HFF-Myc (cell line): ENCODE results near the gene DNAJC10.
"Not testable (repeated sequence)": the region's sequence is repeated elsewhere in the genome, so short reads cannot be mapped to it uniquely, and the experiment has no call there.

Experiments
- DNase-seq: peaks from one replicate; pipeline ENCODE4 v3.0.0-alpha.2; 2011; ENCODE audit warnings: low read depth; ENCODE audit errors: extremely low read depth
- H3K4me3 ChIP-seq: replicated peaks from 2 replicates; pipeline ENCODE4 v1.5.1; 2011; ENCODE audit warnings: low read depth, mild to moderate bottlenecking, control low read depth, low read length
- CTCF ChIP-seq: IDR thresholded peaks from 2 replicates; pipeline ENCODE4 v1.5.1; 2012; ENCODE audit warnings: mild to moderate bottlenecking, low read depth, low read length, control low read depth; ENCODE audit errors: missing control alignments

Gene DNAJC10

DNA sequence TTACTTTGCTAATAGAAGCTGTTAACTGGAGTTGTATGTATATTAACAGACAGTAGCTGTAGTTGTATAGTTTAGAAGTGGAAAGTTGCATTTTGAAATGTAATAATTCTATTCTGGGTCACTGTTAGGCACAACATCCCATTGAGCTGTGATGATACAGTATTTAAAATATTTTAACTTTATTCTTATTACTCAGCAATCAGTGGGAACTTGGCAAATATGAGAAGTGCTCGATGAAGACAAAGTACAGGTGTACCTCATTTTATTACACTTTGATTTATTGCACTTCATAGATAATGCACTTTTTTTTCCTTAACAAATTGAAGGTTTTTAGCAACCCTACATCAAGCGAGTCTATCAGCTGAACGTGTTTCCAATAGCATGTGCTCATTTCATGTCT lies 8.6 kb downstream of the DNAJC10 start:
- TF ChIP-seq CTCF, result no peak
- DNase-seq, result no peak
- H3K4me3 ChIP-seq, result no peak overlapping the region

DNA sequence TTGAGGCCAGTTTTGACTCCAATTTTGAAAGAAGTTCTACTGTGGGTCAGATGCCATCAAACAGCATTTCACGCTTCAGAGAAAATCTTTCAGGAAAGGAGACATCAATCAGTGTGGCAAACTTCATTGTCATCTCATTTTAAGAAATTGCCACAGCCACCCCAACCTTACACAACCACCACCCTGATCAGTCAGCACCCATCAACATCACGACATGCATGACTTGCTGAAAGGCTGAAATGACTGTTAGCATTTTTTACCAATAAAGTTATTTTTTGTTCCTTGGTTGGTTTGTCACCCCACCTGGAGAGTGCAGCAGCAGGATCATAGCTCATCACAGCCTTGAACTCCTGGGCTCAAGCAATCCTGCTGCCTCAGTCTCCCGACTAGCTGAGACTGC lies 10.4 kb downstream of the DNAJC10 start:
- TF ChIP-seq CTCF, result no peak
- DNase-seq, result no peak
- H3K4me3 ChIP-seq, result no peak overlapping the region

DNA sequence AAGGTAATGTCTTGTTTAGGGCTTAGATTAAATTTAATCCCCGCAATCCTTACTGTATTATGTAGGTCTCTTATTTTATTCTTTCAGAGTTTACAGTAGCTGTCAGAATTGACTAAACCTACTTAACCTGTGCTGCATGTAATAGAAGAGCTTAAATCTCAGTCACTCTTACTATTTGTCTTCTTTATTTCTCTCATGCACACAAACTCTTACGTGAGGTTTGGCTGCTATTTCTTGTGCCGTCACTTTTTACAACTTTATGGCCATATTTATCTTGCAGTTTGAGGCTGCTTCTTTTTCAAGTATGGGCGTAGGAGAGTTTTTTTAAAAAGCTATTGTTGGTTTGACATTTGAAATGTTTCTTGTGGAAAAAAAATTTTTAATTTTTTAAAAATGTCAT lies 12.0 kb downstream of the DNAJC10 start:
- no peak overlapping the region for H3K4me3 ChIP-seq
- TF ChIP-seq CTCF, result no peak
- no peak for DNase-seq

DNA sequence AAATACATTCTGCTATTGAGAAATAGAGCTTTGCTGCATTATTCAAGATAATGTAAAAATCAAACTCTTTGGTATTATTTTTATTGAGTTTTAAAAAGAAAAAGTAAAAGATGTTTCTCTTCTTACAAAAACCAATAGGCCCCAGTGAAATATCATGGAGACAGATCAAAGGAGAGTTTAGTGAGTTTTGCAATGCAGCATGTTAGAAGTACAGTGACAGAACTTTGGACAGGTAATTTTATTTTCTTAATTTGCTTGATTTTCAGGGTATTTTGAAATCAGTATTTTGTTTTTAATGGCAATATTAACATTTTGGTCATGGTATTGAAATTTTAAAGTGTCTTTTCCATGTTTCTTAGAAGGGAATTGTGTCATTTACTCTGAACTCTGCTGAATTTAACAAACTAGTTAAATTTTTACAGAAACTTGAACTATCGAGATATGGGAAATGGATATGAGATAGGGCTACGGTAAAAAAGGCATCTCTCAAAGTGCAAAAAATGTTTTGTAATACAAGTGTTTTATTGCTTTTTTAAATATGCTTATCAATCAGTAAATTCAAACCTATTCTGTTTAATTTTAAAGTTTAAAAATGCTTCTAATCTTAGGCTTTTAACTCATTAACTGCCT lies 13.8 kb downstream of the DNAJC10 start:
- DNase-seq, result no peak
- no peak for TF ChIP-seq CTCF
- H3K4me3 ChIP-seq, result no peak overlapping the region

DNA sequence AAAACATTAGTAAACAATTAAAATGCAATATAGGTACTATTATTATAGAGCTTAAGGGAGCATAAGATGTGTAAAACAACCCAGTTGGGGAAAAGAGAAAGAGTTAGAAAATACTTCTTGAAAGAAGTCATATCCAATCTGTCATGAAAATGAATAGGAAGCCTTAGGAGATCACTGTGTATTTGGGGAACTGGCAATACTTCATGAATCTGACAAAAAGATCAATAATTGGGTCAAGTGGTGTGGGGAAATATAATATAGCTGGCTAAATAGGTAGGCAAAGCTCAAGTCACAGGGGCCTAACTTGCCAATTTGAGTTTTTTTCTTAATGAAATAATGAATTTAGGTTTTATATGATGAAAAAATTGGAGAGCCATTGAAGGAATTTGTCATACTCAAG lies 14.4 kb downstream of the DNAJC10 start:
- TF ChIP-seq CTCF, result no peak
- DNase-seq, result no peak
- no peak overlapping the region for H3K4me3 ChIP-seq

GRCh38 chr2:182732736-182733135 lies 16.7 kb downstream of the DNAJC10 start:
- no peak overlapping the region for H3K4me3 ChIP-seq
- DNase-seq, result no peak
- TF ChIP-seq CTCF, result no peak

DNA sequence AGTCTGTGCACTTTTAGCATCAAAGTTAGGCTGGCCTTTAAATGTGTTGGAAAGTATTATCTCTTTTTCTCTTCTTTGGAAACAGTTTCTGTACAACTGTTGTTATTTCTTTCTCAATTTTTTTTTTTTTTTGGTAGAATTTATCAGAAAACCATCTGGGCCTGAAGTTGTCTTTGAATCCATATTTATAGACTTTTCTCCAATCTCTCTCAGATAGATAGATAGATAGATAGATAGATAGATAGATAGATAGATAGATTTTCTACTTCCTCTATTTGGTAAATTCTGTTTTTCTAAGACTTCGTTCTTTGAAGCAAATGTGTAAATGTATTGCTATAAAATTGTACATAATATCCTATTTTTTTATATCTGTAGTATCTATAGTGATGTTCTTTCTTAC lies 17.5 kb downstream of the DNAJC10 start:
- no peak for DNase-seq
- TF ChIP-seq CTCF, result no peak
- no peak overlapping the region for H3K4me3 ChIP-seq

DNA sequence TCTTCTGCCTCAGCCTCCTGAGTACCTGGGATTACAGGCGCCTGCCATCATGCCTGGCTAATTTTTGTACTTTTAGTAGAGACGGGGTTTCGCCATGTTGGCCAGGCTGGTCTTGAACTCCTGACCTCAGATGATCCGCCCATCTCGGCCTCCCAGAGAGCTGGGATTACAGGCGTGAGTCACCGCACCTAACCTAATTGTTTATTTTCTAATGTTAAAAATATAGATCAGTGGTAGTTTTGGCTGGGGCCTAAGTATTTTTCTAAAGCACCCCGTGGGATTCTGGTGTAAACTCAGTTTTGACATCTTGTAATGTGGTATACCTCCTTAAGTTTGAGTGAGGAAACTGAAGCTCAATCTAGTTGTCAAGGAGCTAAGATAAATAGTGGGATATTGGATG lies 20.8 kb downstream of the DNAJC10 start:
- DNase-seq, H3K4me3 ChIP-seq: not testable (repeated sequence)
